AG04449 (cell line): ENCODE measurements around the gene TXNRD2.

Source experiments
- CTCF ChIA-PET: fragments of 350-600 bp; formaldehyde crosslinking; extraction: SDS; loops from one replicate; lab custom pipeline; 2021; ENCODE audit warnings: antibody characterized with exemption; lab: Yijun Ruan, JAX
- POLR2A ChIA-PET: fragments of 400-600, 350-600 bp; formaldehyde crosslinking; extraction: SDS; loops from one replicate; lab custom pipeline; 2020; ENCODE audit warnings: antibody characterized with exemption, inconsistent platforms; lab: Yijun Ruan, JAX
- DNase-seq: peaks from one replicate; pipeline ENCODE4 v3.0.0-alpha.2; 2010; ENCODE audit warnings: low read depth, low spot score
- H3K4me3 ChIP-seq: 2 replicates; pipeline ENCODE4 v1.5.1; 2011; ENCODE audit warnings: low read depth, mild to moderate bottlenecking, control low read depth, low read length
- CTCF ChIP-seq: IDR thresholded peaks from one replicate; pipeline ENCODE4 v1.5.1; 2011; ENCODE audit warnings: mild to moderate bottlenecking, moderate library complexity, low read length, control low read depth, inconsistent platforms; ENCODE audit not compliant: insufficient read depth; ENCODE audit errors: missing control alignments

The TXNRD2 gene

DNA sequence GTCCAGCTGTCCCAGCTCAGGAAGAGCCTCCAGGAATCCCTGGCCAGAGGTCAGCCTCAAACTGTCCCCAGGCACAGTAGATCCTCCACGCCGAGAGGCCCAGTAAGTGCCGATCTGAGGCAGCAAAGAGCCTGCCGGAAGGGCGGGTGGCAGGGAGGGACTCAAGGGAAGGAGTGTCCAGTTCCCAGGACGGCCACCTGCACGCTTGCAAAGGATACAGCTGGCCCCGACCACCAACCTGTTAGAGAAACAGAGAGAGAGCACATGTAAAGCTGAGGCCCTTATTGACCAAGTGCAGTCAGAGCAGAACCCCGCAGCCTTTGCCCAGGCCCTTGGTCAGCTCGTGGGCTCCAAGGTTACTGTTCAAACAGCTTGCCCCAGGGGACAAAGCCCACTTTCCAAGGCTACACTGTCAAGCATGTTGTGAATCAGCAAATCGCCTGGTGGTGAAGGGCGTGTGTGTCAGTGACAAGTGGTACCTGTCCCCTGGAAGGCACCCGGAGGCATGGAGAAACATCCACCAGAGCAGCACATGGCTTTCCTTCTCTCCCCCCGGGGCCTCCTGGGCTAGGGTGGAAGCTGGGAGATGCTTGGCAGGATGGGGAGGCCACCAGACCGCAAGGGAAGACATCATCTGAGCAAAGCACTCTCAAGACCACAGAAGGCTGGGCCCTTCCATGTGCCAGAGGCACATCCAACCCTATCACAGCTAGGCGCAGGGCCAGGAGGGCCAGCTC is 42.6 kb downstream of the TXNRD2 start:
- no peak for TF ChIP-seq CTCF
- CTCF ChIA-PET, result interaction anchor here (3.0 to 9.7 kb wide), 3 partner anchors 14 to 169 kb away, joined by 23 to 125 read pairs (median 76); no protein-coding TSS in a partner anchor

DNA sequence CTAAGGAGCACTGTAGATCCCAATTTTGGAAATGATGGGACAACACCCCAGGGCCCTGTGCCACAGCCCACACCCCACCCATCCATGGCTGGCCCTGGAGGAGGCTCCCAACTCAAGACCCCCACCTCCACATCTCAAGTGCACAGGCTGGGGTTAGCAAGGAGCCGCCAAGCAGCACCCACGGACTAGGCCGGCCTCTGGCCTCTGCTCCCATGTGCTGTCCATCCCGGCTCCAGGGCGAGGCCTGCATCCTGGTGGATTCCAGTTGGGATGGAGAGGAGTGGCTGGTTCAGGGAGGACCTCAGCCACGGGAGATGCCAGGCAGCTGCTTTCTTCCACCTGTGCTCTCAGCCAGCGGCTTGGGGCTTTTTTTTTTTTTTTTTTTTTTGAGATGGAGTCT is 43.5 kb downstream of the TXNRD2 start:
- no peak for TF ChIP-seq CTCF
- H3K4me3 ChIP-seq, result no peak overlapping the region
- DNase-seq, result no peak
- CTCF ChIA-PET, result interaction anchor here (3.0 to 9.7 kb wide), 2 partner anchors 15 to 168 kb away, joined by 23 to 76 read pairs; no protein-coding TSS in a partner anchor
- POLR2A ChIA-PET, result no interaction called here

More for the DNA sequence above, 42.6 kb downstream of the TXNRD2 start:
- H3K4me3 ChIP-seq, result no peak overlapping the region
- DNase-seq, result no peak
- POLR2A ChIA-PET, result no interaction called here

GRCh38 chr22:19897726-19898125 is 43.9 kb downstream of the TXNRD2 start:
- no peak for DNase-seq
- no peak for TF ChIP-seq CTCF
- CTCF ChIA-PET, result interaction anchor here (3.0 to 9.7 kb wide), 2 partner anchors 15 to 167 kb away, joined by 23 to 76 read pairs; no protein-coding TSS in a partner anchor
- H3K4me3 ChIP-seq, result no peak overlapping the region
- POLR2A ChIA-PET, result no interaction called here

- TF ChIP-seq CTCF, result no peak
- ChIA-PET CTCF (interaction anchor here (3.0 to 9.7 kb wide), 2 partner anchors 16 to 166 kb away, joined by 23 to 76 read pairs; no protein-coding TSS in a partner anchor), POLR2A (no interaction called here)
- H3K4me3 ChIP-seq, result no peak overlapping the region
- DNase-seq, result no peak
These were observed 44.8 kb downstream of the TXNRD2 start for GRCh38 chr22:19896665-19897355.

DNA sequence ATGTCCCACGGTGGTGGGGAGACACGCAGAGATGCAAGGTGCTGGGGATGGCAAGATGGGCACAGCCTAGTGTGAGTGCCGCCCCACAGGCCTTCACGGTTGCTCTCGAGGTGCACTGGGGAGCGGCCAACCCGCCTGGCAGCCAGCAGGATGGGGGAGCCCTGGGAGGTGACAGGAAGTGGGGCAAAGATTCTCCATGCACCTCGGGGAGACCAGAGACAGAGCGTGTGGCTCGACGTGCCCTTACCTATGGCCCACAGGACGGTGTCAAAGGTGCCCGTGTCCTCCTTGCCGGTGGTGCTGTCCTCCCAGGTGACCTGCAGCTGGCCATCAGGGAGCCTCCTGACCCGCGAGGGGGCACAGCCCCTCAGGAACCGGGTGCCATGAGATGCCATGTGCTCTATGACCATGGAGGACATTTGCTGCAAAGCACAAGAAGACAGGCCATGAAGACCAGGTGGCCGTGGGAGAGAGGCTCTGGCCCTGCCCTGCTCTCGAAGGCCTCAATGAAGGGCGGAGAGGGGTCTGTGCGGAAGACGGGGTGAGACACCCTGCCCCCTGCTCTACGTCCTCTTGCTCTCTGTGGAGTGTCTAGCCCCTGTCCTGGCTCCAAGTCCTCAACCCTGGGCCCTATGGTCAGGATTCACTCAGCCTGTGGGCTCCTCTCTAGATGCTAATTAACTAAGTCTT is 46.3 kb downstream of the TXNRD2 start:
- no peak for TF ChIP-seq CTCF
- CTCF ChIA-PET, result no interaction called here
- no peak for DNase-seq
- POLR2A ChIA-PET, result no interaction called here
- H3K4me3 ChIP-seq, result no peak overlapping the region
